GM21423 (cell line): ENCODE results near the gene SEC24D.
"Not testable (repeated sequence)": the region's sequence is repeated elsewhere in the genome, so short reads cannot be mapped to it uniquely, and the experiment has no call there.

Experiments
- ATAC-seq: cut with Tn5 transposase; IDR thresholded peaks from one replicate; pipeline ENCODE4 v1.9.1; 2021; ENCODE audit warnings: mild to moderate bottlenecking, moderate library complexity; ENCODE audit not compliant: unreplicated experiment

Gene SEC24D

GRCh38 chr4:118835571-118836300, at the start of gene SEC24D:
Gene SEC24D (minus strand): TSS chr4:118836126. CDS start chr4:118833696, 2,430 bp downstream.
- peak; percentile 72 for ATAC-seq

- no peak for ATAC-seq
Observed at GRCh38 chr4:118884716-118885115, 48.8 kb upstream of the SEC24D start.

GRCh38 chr4:118883861-118884260, 47.9 kb upstream of the SEC24D start:
- no peak for ATAC-seq

- no peak for ATAC-seq
Observed at GRCh38 chr4:118881512-118882146, 45.7 kb upstream of the SEC24D start.

GRCh38 chr4:118879409-118879808, 43.5 kb upstream of the SEC24D start:
- ATAC-seq = no peak

GRCh38 chr4:118878507-118878906, 42.6 kb upstream of the SEC24D start:
- ATAC-seq = not testable (repeated sequence)

GRCh38 chr4:118877797-118878196, 41.9 kb upstream of the SEC24D start:
- no peak for ATAC-seq

- no peak for ATAC-seq
Observed at GRCh38 chr4:118872181-118872580, 36.3 kb upstream of the SEC24D start.

- no peak for ATAC-seq
Observed at GRCh38 chr4:118869808-118870342, 33.9 kb upstream of the SEC24D start.

- ATAC-seq = no peak
Observed at GRCh38 chr4:118867311-118868067, 31.6 kb upstream of the SEC24D start.

- no peak for ATAC-seq
Observed at GRCh38 chr4:118866442-118866841, 30.5 kb upstream of the SEC24D start.

- peak; percentile 90 for ATAC-seq
Observed at GRCh38 chr4:118865091-118865708, 29.3 kb upstream of the SEC24D start.

GRCh38 chr4:118858779-118859178, 22.9 kb upstream of the SEC24D start:
- ATAC-seq = no peak

- no peak for ATAC-seq
Observed at GRCh38 chr4:118857760-118858159, 21.8 kb upstream of the SEC24D start.

- peak; percentile 94 for ATAC-seq
Observed at GRCh38 chr4:118850488-118851173, 14.7 kb upstream of the SEC24D start.

- no peak for ATAC-seq
Observed at GRCh38 chr4:118849867-118850487, 14.1 kb upstream of the SEC24D start.

- no peak for ATAC-seq
Observed at GRCh38 chr4:118848901-118849300, 13.0 kb upstream of the SEC24D start.

GRCh38 chr4:118848242-118848641, 12.3 kb upstream of the SEC24D start:
- no peak for ATAC-seq

GRCh38 chr4:118846979-118847378, 11.1 kb upstream of the SEC24D start:
- no peak for ATAC-seq

GRCh38 chr4:118845552-118846050, 9.7 kb upstream of the SEC24D start:
- ATAC-seq = no peak
